ENCODE measurements around the gene TTC28.
A peak's percentile ranks its signal among the peaks of the same experiment; 100 is the strongest.

TTC28 gene

DNA sequence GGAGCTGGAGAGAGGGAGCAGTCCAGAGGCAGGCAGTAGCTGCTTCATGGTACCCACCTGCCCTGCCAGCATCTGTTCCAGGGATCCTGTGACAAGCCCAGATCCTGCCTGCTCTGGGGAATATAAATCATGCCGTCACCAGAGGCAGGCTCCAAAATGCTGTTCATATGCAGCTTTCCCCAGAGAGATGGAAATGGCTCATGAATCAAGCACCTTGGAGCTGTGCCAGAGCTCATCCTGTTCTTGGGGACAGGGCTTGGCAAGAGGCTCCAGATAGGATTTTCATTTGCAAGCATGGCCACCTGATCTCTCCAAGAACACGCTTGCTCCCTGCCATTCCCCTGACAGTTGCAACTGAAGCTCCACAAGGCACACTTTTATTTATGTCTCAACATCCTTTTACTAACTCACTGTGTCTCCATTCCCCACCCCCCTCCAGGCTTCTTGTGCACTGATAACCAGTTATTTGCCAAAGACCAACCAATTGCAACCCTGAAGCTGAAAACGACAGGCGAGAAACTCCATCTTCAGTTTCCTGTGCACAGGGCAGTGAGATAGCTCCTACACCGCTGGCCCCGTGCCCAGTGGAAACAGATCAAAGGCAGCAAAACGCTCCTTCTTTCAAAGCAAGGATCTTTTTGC, 644.8 kb downstream of the TTC28 start:
- Histone ChIP-seq H4K8ac (ENCODE audit: low read depth, low read length) (no peak overlapping the region), H2BK15ac (replicated peaks; ENCODE audit: low read depth) (no peak overlapping the region), H3K18ac (ENCODE audit: low read length) (no peak overlapping the region), H3K79me2 (ENCODE audit: control insufficient read depth, insufficient read depth, low read length) (no peaks in the 10 kb centered on the region), H3K36me3 (ENCODE audit: control insufficient read depth, insufficient read depth, low read length) (no peaks in the 10 kb centered on the region), H3K27me3 (ENCODE audit: insufficient read depth, low read length, poor library complexity) (no peaks in the 10 kb centered on the region), H4K5ac (ENCODE audit: low read length) (no peak overlapping the region), H3K4ac (ENCODE audit: low read depth, low read length) (no peak overlapping the region), H2AK5ac (ENCODE audit: low read length) (no peak overlapping the region), H3K56ac (ENCODE audit: low read length) (no peak overlapping the region), H3K23ac (ENCODE audit: low read length) (no peak overlapping the region), H3K4me3 (ENCODE audit: low read length) (no peak overlapping the region), H3K4me2 (ENCODE audit: low read length) (no peak overlapping the region), H3K79me1 (ENCODE audit: low read length) (no peaks in the 10 kb centered on the region), H3K9ac (ENCODE audit: low read length) (no peak overlapping the region), H3K27ac (ENCODE audit: low read depth, low read length) (no peak overlapping the region), H2BK5ac (ENCODE audit: low read length) (no peak overlapping the region), H3K4me1 (ENCODE audit: control insufficient read depth, low read depth, low read length) (no peaks in the 10 kb centered on the region), H2BK120ac (ENCODE audit: low read depth, low read length) (no peak overlapping the region)
- DNase-seq, result no peak
- no CpG with 5 or more reads among the region's 7 CpGs for WGBS (ENCODE audit: extremely low coverage, insufficient coverage, low lambda C conversion rate)

DNA sequence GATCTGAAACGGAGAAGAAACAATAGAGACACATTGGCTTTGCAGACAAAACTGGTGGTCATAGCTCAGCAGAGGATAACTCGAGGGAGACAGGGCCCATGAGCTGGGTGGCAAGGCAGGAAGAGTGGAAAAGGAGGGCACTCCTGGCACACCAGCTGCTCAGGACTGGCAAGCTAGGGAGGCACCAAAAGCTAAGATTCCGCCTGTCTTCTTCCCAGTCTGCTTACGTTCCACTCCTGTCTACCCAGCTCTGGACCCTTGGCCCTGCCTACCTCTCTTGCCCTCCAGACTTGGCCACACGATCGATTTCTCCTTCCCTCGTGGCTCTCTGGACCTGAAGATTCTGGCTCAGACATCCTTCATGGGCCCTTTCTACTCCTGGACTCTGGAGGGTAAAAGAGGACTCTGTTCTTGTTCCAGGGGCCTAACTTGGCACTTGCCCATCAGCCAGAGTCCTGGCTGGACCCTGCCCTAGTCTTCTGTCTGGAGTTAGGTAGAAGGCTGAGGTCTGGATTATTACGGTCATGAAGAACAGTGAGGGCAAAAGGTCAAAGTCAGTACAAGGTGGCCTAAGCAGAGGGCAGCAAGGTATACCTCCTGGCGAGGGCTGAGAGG, 645.4 kb downstream of the TTC28 start:
- no CpG with 5 or more reads among the region's 9 CpGs for WGBS (ENCODE audit: extremely low coverage, insufficient coverage, low lambda C conversion rate)
- H3K79me2 ChIP-seq (ENCODE audit: control insufficient read depth, insufficient read depth, low read length), result no peaks in the 10 kb centered on the region
- no peak for DNase-seq
- no peaks in the 10 kb centered on the region for H3K4me1 ChIP-seq (ENCODE audit: control insufficient read depth, low read depth, low read length)
- H2BK120ac ChIP-seq (ENCODE audit: low read depth, low read length), result no peak overlapping the region
- H3K4me3 ChIP-seq (ENCODE audit: low read length), result no peak overlapping the region
- H2BK15ac ChIP-seq (replicated peaks; ENCODE audit: low read depth), result no peak overlapping the region
- no peak overlapping the region for H3K56ac ChIP-seq (ENCODE audit: low read length)
- H2AK5ac ChIP-seq (ENCODE audit: low read length), result no peak overlapping the region
- H2BK5ac ChIP-seq (ENCODE audit: low read length), result no peak overlapping the region
- no peak overlapping the region for H3K9ac ChIP-seq (ENCODE audit: low read length)
- H4K5ac ChIP-seq (ENCODE audit: low read length), result no peak overlapping the region
- H3K18ac ChIP-seq (ENCODE audit: low read length), result no peak overlapping the region
- no peak overlapping the region for H4K8ac ChIP-seq (ENCODE audit: low read depth, low read length)
- no peak overlapping the region for H3K23ac ChIP-seq (ENCODE audit: low read length)
- H3K36me3 ChIP-seq (ENCODE audit: control insufficient read depth, insufficient read depth, low read length), result no peaks in the 10 kb centered on the region
- no peak overlapping the region for H3K27ac ChIP-seq (ENCODE audit: low read depth, low read length)
- no peaks in the 10 kb centered on the region for H3K27me3 ChIP-seq (ENCODE audit: insufficient read depth, low read length, poor library complexity)
- H3K4me2 ChIP-seq (ENCODE audit: low read length), result no peak overlapping the region
- H3K79me1 ChIP-seq (ENCODE audit: low read length), result no peaks in the 10 kb centered on the region
- H3K4ac ChIP-seq (ENCODE audit: low read depth, low read length), result no peak overlapping the region

DNA sequence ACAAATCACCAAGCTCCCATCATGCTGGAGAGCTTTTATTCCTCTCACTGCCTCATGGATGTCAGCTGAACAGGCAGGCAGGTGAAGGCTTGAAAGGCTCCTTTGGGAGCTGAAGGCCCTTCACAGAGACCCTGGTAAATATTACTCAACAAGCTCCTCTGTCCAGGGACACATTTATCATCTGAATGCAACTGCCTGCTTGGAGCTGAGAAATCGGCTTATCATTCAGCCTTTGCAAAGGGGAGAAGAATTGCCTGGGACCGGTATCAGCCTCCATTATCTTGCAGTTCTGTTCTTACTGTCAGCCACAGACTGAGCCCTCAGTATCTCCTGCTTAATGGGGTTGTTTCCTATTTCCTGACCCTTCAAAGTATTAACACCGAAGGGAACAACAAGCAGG, 646.8 kb downstream of the TTC28 start:
- H2BK120ac ChIP-seq (ENCODE audit: low read depth, low read length), result no peak overlapping the region
- no peak overlapping the region for H2BK5ac ChIP-seq (ENCODE audit: low read length)
- no peak overlapping the region for H3K18ac ChIP-seq (ENCODE audit: low read length)
- H3K56ac ChIP-seq (ENCODE audit: low read length), result no peak overlapping the region
- no peak overlapping the region for H3K4ac ChIP-seq (ENCODE audit: low read depth, low read length)
- no peaks in the 10 kb centered on the region for H3K27me3 ChIP-seq (ENCODE audit: insufficient read depth, low read length, poor library complexity)
- no peak overlapping the region for H3K27ac ChIP-seq (ENCODE audit: low read depth, low read length)
- H3K79me1 ChIP-seq (ENCODE audit: low read length), result no peaks in the 10 kb centered on the region
- H4K8ac ChIP-seq (ENCODE audit: low read depth, low read length), result no peak overlapping the region
- H3K4me3 ChIP-seq (ENCODE audit: low read length), result no peak overlapping the region
- no peaks in the 10 kb centered on the region for H3K79me2 ChIP-seq (ENCODE audit: control insufficient read depth, insufficient read depth, low read length)
- no peaks in the 10 kb centered on the region for H3K4me1 ChIP-seq (ENCODE audit: control insufficient read depth, low read depth, low read length)
- no peak overlapping the region for H3K4me2 ChIP-seq (ENCODE audit: low read length)
- H2BK15ac ChIP-seq (replicated peaks; ENCODE audit: low read depth), result no peak overlapping the region
- no peak overlapping the region for H3K23ac ChIP-seq (ENCODE audit: low read length)
- DNase-seq, result peak; percentile 68
- no peak overlapping the region for H3K9ac ChIP-seq (ENCODE audit: low read length)
- WGBS (ENCODE audit: extremely low coverage, insufficient coverage, low lambda C conversion rate), result no CpG with 5 or more reads among the region's 3 CpGs
- H2AK5ac ChIP-seq (ENCODE audit: low read length), result no peak overlapping the region
- H4K5ac ChIP-seq (ENCODE audit: low read length), result no peak overlapping the region
- H3K36me3 ChIP-seq (ENCODE audit: control insufficient read depth, insufficient read depth, low read length), result no peaks in the 10 kb centered on the region

DNA sequence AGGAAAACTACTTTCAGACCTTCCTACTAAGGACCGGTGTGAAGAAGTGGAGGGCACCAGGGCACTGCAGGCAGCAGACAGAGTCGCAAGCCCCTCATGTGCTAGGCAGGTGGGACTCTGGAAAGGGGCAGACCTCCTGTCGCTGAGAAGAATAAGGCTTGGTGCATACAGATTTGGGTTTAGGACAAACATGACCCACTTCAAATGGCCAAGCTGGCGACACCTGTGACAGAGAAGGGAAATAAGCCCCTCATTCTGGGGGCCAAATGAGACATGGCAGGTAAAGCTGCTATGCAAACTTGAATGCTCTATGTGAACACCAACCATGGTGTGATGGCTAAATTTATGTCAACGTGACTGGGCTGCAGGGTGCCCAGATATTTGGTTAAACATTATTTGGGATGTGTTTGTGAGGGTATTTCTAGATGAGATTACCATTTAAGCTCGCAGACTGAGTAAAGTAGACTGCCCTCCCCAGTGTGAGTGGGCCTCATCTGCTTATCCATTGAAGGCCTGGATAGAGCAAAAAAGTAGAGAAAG, 648.2 kb downstream of the TTC28 start:
- no peak overlapping the region for H3K9ac ChIP-seq (ENCODE audit: low read length)
- H3K27me3 ChIP-seq (ENCODE audit: insufficient read depth, low read length, poor library complexity), result no peaks in the 10 kb centered on the region
- H3K56ac ChIP-seq (ENCODE audit: low read length), result no peak overlapping the region
- H3K79me1 ChIP-seq (ENCODE audit: low read length), result no peaks in the 10 kb centered on the region
- no peak overlapping the region for H2AK5ac ChIP-seq (ENCODE audit: low read length)
- no peaks in the 10 kb centered on the region for H3K36me3 ChIP-seq (ENCODE audit: control insufficient read depth, insufficient read depth, low read length)
- no peak overlapping the region for H3K4ac ChIP-seq (ENCODE audit: low read depth, low read length)
- H2BK15ac ChIP-seq (replicated peaks; ENCODE audit: low read depth), result no peak overlapping the region
- DNase-seq, result no peak
- no peaks in the 10 kb centered on the region for H3K4me1 ChIP-seq (ENCODE audit: control insufficient read depth, low read depth, low read length)
- no peak overlapping the region for H2BK5ac ChIP-seq (ENCODE audit: low read length)
- WGBS (ENCODE audit: extremely low coverage, insufficient coverage, low lambda C conversion rate), result no CpG with 5 or more reads among the region's 6 CpGs
- no peak overlapping the region for H2BK120ac ChIP-seq (ENCODE audit: low read depth, low read length)
- no peak overlapping the region for H3K4me3 ChIP-seq (ENCODE audit: low read length)
- no peak overlapping the region for H4K8ac ChIP-seq (ENCODE audit: low read depth, low read length)
- no peak overlapping the region for H4K5ac ChIP-seq (ENCODE audit: low read length)
- H3K23ac ChIP-seq (ENCODE audit: low read length), result no peak overlapping the region
- H3K79me2 ChIP-seq (ENCODE audit: control insufficient read depth, insufficient read depth, low read length), result no peaks in the 10 kb centered on the region
- no peak overlapping the region for H3K27ac ChIP-seq (ENCODE audit: low read depth, low read length)
- H3K18ac ChIP-seq (ENCODE audit: low read length), result no peak overlapping the region
- H3K4me2 ChIP-seq (ENCODE audit: low read length), result no peak overlapping the region

DNA sequence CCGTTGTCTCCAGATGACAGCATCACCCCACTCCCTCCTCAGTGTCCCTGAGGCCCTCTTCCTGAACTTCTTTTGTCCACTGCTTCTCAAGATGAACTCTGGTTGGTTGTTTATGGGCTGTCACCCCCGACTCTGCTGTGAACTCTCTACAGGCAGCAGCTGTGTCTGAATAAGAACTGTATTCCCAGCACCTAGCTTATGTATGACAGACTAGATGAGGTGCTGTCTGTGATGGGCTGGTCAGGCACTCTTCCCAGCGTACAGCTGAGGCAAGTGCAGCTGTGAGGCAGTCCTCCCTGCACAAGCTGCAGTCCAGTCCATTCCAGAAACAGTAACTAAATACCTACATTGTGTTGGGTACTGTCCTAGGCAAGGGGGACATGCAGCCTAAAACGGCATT, 649.2 kb downstream of the TTC28 start:
- no peak overlapping the region for H4K8ac ChIP-seq (ENCODE audit: low read depth, low read length)

More for the DNA sequence above, 649.2 kb downstream of the TTC28 start:
- Histone ChIP-seq H2AK5ac (ENCODE audit: low read length) (no peak overlapping the region), H3K27me3 (ENCODE audit: insufficient read depth, low read length, poor library complexity) (no peaks in the 10 kb centered on the region), H2BK15ac (replicated peaks; ENCODE audit: low read depth) (no peak overlapping the region), H3K18ac (ENCODE audit: low read length) (no peak overlapping the region), H3K27ac (ENCODE audit: low read depth, low read length) (no peak overlapping the region), H3K36me3 (ENCODE audit: control insufficient read depth, insufficient read depth, low read length) (no peaks in the 10 kb centered on the region), H3K9ac (ENCODE audit: low read length) (no peak overlapping the region), H2BK5ac (ENCODE audit: low read length) (no peak overlapping the region), H3K23ac (ENCODE audit: low read length) (no peak overlapping the region), H3K56ac (ENCODE audit: low read length) (no peak overlapping the region), H3K4me2 (ENCODE audit: low read length) (no peak overlapping the region), H3K4me1 (ENCODE audit: control insufficient read depth, low read depth, low read length) (no peaks in the 10 kb centered on the region), H3K4me3 (ENCODE audit: low read length) (no peak overlapping the region), H3K4ac (ENCODE audit: low read depth, low read length) (no peak overlapping the region), H3K79me2 (ENCODE audit: control insufficient read depth, insufficient read depth, low read length) (no peaks in the 10 kb centered on the region), H2BK120ac (ENCODE audit: low read depth, low read length) (no peak overlapping the region), H4K5ac (ENCODE audit: low read length) (no peak overlapping the region), H3K79me1 (ENCODE audit: low read length) (no peaks in the 10 kb centered on the region)
- WGBS (ENCODE audit: extremely low coverage, insufficient coverage, low lambda C conversion rate), result no CpG with 5 or more reads among the region's 4 CpGs
- no peak for DNase-seq

Measured in mesendoderm (in vitro differentiated cells).